ENCODE results near the gene MRPL50.

Gene MRPL50

GRCh38 chr9:101372327-101373118 is 25.9 kb downstream of the MRPL50 start:
- DNase-seq (ENCODE audit: low spot score) = no peak
- no peak for TF ChIP-seq CTCF (conservative IDR thresholded peaks at IDR 0.05; ENCODE audit: low read depth)
- no peak overlapping the region for H3K27ac ChIP-seq
- ChIA-PET POLR2A (ENCODE audit: low non-redundant PET) (no interaction called here), CTCF (interaction anchor here (0.6 to 0.8 kb wide), 4 partner anchors 42 to 253 kb away, joined by 3 to 9 read pairs (median 4); no protein-coding TSS in a partner anchor)

GRCh38 chr9:101371813-101372212 is 26.6 kb downstream of the MRPL50 start:
- H3K27ac ChIP-seq = no peak overlapping the region
- ChIA-PET CTCF (interaction anchor here (0.8 kb wide), 1 partner anchor 78 kb away, joined by 4 read pairs; no protein-coding TSS in a partner anchor), POLR2A (ENCODE audit: low non-redundant PET) (no interaction called here)
- no peak for TF ChIP-seq CTCF (conservative IDR thresholded peaks at IDR 0.05; ENCODE audit: low read depth)
- no peak for DNase-seq (ENCODE audit: low spot score)

GRCh38 chr9:101369884-101370531 is 28.4 kb downstream of the MRPL50 start:
- DNase-seq (ENCODE audit: low spot score) = no peak
- ChIA-PET POLR2A (ENCODE audit: low non-redundant PET) (no interaction called here), CTCF (interaction anchor here (0.7 to 1.1 kb wide), 3 partner anchors 58 to 276 kb away, joined by 3 to 7 read pairs (median 5); no protein-coding TSS in a partner anchor)
- no peak for TF ChIP-seq CTCF (conservative IDR thresholded peaks at IDR 0.05; ENCODE audit: low read depth)
- no peak overlapping the region for H3K27ac ChIP-seq

- ChIA-PET POLR2A (ENCODE audit: low non-redundant PET) (no interaction called here), CTCF (interaction anchor here (0.7 to 0.9 kb wide), 2 partner anchors 99 to 275 kb away, joined by 3 to 5 read pairs; no protein-coding TSS in a partner anchor)
Measured at GRCh38 chr9:101369286-101369685, 29.1 kb downstream of the MRPL50 start.

GRCh38 chr9:101367323-101367722 is 31.1 kb downstream of the MRPL50 start:
- no peak for TF ChIP-seq CTCF (conservative IDR thresholded peaks at IDR 0.05; ENCODE audit: low read depth)
- ChIA-PET POLR2A (ENCODE audit: low non-redundant PET) (no interaction called here), CTCF (interaction anchor here (0.6 kb wide), 1 partner anchor 121 kb away, joined by 7 read pairs; no protein-coding TSS in a partner anchor)
- H3K27ac ChIP-seq = no peak overlapping the region
- DNase-seq (ENCODE audit: low spot score) = no peak

More at GRCh38 chr9:101369286-101369685, 29.1 kb downstream of the MRPL50 start:
- H3K27ac ChIP-seq = no peak overlapping the region
- no peak for TF ChIP-seq CTCF (conservative IDR thresholded peaks at IDR 0.05; ENCODE audit: low read depth)
- DNase-seq (ENCODE audit: low spot score) = no peak

GRCh38 chr9:101366038-101366756 is 32.2 kb downstream of the MRPL50 start:
- no peak for TF ChIP-seq CTCF (conservative IDR thresholded peaks at IDR 0.05; ENCODE audit: low read depth)
- POLR2A ChIA-PET (ENCODE audit: low non-redundant PET) = no interaction called here
- CTCF ChIA-PET = no interaction called here
- no peak for DNase-seq (ENCODE audit: low spot score)
- no peak overlapping the region for H3K27ac ChIP-seq

All from RWPE1 (cell line).